T-cell (primary cell): ENCODE measurements around the gene VAPA. TPM values are rescaled to one million over a fixed set of nuclear protein-coding genes. Genes with fewer than 3 reads are reported as not detected.
"Not testable (repeated sequence)": the region's sequence is repeated elsewhere in the genome, so short reads cannot be mapped to it uniquely, and the experiment has no call there.

Source experiments
- ATAC-seq, 4 experiments: fragments of 200-7000 bp in 3 of 4; fragments of 150-1000 bp in 1 of 4; cut with Tn5 transposase; replicated peaks in 1 of 4; 1 replicate in 3 of 4; 2 replicates in 1 of 4; pipeline ENCODE4 v1.10.0; 2021; ENCODE audit warnings: moderate library complexity in 3 of 4, mild to moderate bottlenecking in 2 of 4, moderate number of reproducible peaks in 1 of 4
- CTCF ChIA-PET, 2 donors: fragments of 300-600 bp; sonication (Branson Sonifier 250); formaldehyde crosslinking; loops; one replicate each; lab custom pipeline; 2022; ENCODE audit warnings: antibody characterized with exemption in 2 of 2; lab: Charles Lee
- POLR2A ChIA-PET, 2 donors: fragments of 300-600 bp; sonication (Branson Sonifier 250); formaldehyde crosslinking; loops; one replicate each; lab custom pipeline; 2022; ENCODE audit warnings: antibody characterized with exemption in 2 of 2; lab: Charles Lee
- DNase-seq, 35 experiments: peaks; one replicate each; pipeline versions ENCODE4 v3.0.0 to v3.0.0-alpha.2; 2013 to 2023
- H3K27ac ChIP-seq: one replicate; pipeline ENCODE4 v1.5.1; 2013; ENCODE audit warnings: low read length
- H3K27me3 ChIP-seq, 2 experiments: replicated peaks in 1 of 2; 1 replicate in 1 of 2; 2 replicates in 1 of 2; pipeline versions ENCODE4 v1.6.1 to v1.7.0; 2013; ENCODE audit warnings: low read length in 1 of 2, mixed read lengths in 1 of 2; ENCODE audit not compliant: control insufficient read depth in 2 of 2, insufficient read depth in 2 of 2; ENCODE audit errors: extremely low read depth in 1 of 2
- H3K36me3 ChIP-seq, 2 donors: 1 replicate in 1 of 2; 2 replicates in 1 of 2; pipeline versions ENCODE4 v1.6.1 to v1.7.0; 2013; ENCODE audit warnings: low read length in 1 of 2; ENCODE audit not compliant: control insufficient read depth in 2 of 2, insufficient read depth in 1 of 2; ENCODE audit errors: extremely low read depth in 1 of 2
- H3K4me1 ChIP-seq, 2 experiments: 1 replicate in 1 of 2; 2 replicates in 1 of 2; pipeline versions ENCODE4 v1.6.1 to v1.7.0; 2013; ENCODE audit warnings: low read length in 2 of 2, mixed read lengths in 1 of 2; ENCODE audit not compliant: insufficient read depth in 2 of 2, control insufficient read depth in 1 of 2; ENCODE audit errors: extremely low read depth in 1 of 2
- H3K4me3 ChIP-seq, 2 donors: 1 replicate in 1 of 2; 2 replicates in 1 of 2; pipeline versions ENCODE4 v1.5.1 to v1.7.0; 2013; ENCODE audit warnings: mild to moderate bottlenecking in 2 of 2, low read length in 1 of 2, moderate library complexity in 1 of 2; ENCODE audit not compliant: control insufficient read depth in 1 of 2; ENCODE audit errors: extremely low read depth in 1 of 2
- H3K9me3 ChIP-seq: 2 replicates; pipeline ENCODE4 v1.7.0; 2013
- H3K27ac Mint-ChIP-seq, 2 donors: one replicate each; pipeline ENCODE4 v1.8.0; 2020 to 2021; ENCODE audit warnings: mild to moderate bottlenecking in 2 of 2, mixed read lengths in 2 of 2
- H3K27me3 Mint-ChIP-seq, 2 donors: one replicate each; pipeline ENCODE4 v1.8.0; 2021 to 2022; ENCODE audit warnings: mixed read lengths in 2 of 2
- H3K36me3 Mint-ChIP-seq: one replicate; pipeline ENCODE4 v1.8.0; 2021; ENCODE audit warnings: mixed read lengths
- H3K4me1 Mint-ChIP-seq, 3 donors: one replicate each; pipeline ENCODE4 v1.8.0; 2020 to 2022; ENCODE audit warnings: mixed read lengths in 3 of 3, mild to moderate bottlenecking in 1 of 3
- H3K4me3 Mint-ChIP-seq, 3 donors: one replicate each; pipeline ENCODE4 v1.8.0; 2020 to 2022; ENCODE audit warnings: mild to moderate bottlenecking in 3 of 3, mixed read lengths in 3 of 3, moderate library complexity in 3 of 3
- H3K9me3 Mint-ChIP-seq, 3 donors: one replicate each; pipeline ENCODE4 v1.8.0; 2020 to 2022; ENCODE audit warnings: mixed read lengths in 3 of 3
- WGBS: methylation state at CpG from one replicate; pipeline ENCODE4 v1.1.5; 2013; ENCODE audit warnings: missing lambda C conversion rate; ENCODE audit not compliant: insufficient coverage; 5-methylcytosine and 5-hydroxymethylcytosine counted together
- total RNA-seq, 35 experiments: library from RNA in 6 of 35; stranded (reverse) in 6 of 35; fragments of 120-200 nt in 1 of 35; gene quantifications; one replicate each; pipeline versions ENCODE4 v1.2.1 to v1.2.4 and lab custom pipeline; 2013 to 2026

VAPA gene
- total RNA-seq, 5 donors from 2014 or later (not counting 1 experiment from before 2014, with no cell fraction given) = 116 to 157 (median 119) TPM

DNA sequence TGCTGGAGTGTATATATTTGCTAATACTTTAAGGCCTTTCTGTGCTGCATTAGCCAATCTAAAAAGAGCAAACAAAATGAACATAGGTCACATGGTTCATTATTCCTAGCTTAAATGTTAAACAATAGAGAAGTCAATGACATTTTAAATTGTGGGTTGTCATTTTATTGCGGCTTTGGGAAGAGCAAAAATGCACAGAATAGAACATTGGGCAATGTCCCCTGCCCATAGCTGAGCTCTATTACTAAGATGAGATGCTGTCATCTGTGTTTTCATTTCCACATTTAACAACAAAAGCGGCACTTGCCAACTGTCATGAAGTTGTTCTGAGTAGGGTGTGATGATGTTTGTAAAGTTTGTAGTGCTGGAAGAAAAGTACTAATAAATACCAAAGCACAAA, 3.2 kb upstream of the VAPA start:
- no peak overlapping the region for H3K27ac Mint-ChIP-seq
- H3K27me3 ChIP-seq = no peaks in the 10 kb centered on the region
- no peaks in the 10 kb centered on the region for H3K36me3 Mint-ChIP-seq
- H3K9me3 ChIP-seq = no peaks in the 10 kb centered on the region
- H3K4me1 Mint-ChIP-seq = peaks cover 14 to 17% (median 15%) of the 10 kb centered on the region in 3 donors
- H3K4me1 ChIP-seq = peaks cover 2 to 6% of the 10 kb centered on the region in 2 experiments
- H3K9me3 Mint-ChIP-seq = no peaks in the 10 kb centered on the region
- no peaks in the 10 kb centered on the region for H3K36me3 ChIP-seq
- H3K4me3 Mint-ChIP-seq = no peak overlapping the region
- CTCF ChIA-PET = no interaction called here
- POLR2A ChIA-PET = no interaction called here
- DNase-seq (no peak), ATAC-seq (no peak)
- WGBS = no CpG with 5 or more reads among the region's 2 CpGs
- no peak overlapping the region for H3K27ac ChIP-seq
- H3K4me3 ChIP-seq = no peak overlapping the region
- peaks cover 9 to 13% of the 10 kb centered on the region in 2 donors for H3K27me3 Mint-ChIP-seq

DNA sequence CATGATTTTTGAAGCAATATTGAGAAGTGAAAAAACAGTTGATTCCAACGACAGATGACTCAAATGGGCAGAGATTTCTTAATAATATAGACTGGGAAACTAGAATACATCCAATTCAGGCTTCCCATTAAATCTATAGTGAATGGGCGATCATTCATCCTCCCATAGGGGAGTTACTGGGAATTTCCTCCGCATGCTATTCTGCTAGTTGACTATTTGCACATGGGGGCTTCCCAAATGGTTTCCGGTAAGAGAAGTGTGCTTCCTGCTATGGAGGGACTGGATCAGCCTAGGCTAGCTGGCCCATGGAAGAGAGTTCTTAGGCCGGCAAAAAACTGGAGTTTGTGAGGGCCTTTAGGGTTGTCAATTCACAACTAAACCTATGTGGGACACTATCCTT, 2.6 kb upstream of the VAPA start:
- no peak overlapping the region for H3K27ac ChIP-seq
- H3K27me3 ChIP-seq = no peaks in the 10 kb centered on the region
- CTCF ChIA-PET = no interaction called here
- 100% methylated on average over 1 of the region's 5 CpGs for WGBS
- Mint-ChIP-seq H3K4me1 (peaks cover 20 to 23% (median 21%) of the 10 kb centered on the region in 3 donors), H3K27ac (no peak overlapping the region), H3K36me3 (no peaks in the 10 kb centered on the region), H3K4me3 (no peak overlapping the region), H3K9me3 (no peaks in the 10 kb centered on the region), H3K27me3 (peaks cover 7 to 9% of the 10 kb centered on the region in 2 donors)
- ATAC-seq = no peak
- POLR2A ChIA-PET = no interaction called here
- no peaks in the 10 kb centered on the region for H3K9me3 ChIP-seq
- no peak for DNase-seq
- H3K4me1 ChIP-seq = peaks cover 6 to 8% of the 10 kb centered on the region in 2 experiments
- no peak overlapping the region for H3K4me3 ChIP-seq
- H3K36me3 ChIP-seq = no peaks in the 10 kb centered on the region

DNA sequence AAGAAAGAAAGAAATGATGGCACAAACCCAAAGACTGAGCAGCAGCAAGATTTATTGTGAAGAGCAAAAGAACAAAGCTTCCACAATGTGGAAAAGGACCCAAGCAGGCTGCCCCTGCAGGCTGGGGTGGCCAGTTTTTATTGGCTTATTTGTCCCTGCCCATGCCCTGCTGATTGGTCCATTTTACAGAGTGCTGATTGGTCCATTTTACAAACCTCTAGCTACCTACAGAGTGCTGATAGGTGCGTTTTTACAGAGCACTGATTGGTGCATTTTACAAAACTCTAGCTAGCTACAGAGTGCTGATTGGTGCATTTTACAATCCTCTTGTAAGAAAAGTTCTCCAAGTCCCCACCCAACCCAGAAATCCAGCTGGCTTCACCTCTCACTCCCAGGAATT, 1.5 kb upstream of the VAPA start:
- ChIA-PET CTCF (interaction anchor here in 1 of 2 donors (0.7 kb wide), 1 partner anchor 580 kb away, joined by 3 read pairs; no protein-coding TSS in a partner anchor), POLR2A (interaction anchor here in 1 of 2 donors (0.6 kb wide), 1 partner anchor 822 kb away, joined by 3 read pairs; no protein-coding TSS in a partner anchor)
- H3K27me3 ChIP-seq, H3K27ac ChIP-seq, H3K27ac Mint-ChIP-seq, H3K36me3 Mint-ChIP-seq, H3K9me3 ChIP-seq, H3K36me3 ChIP-seq, H3K4me3 Mint-ChIP-seq, ATAC-seq, H3K9me3 Mint-ChIP-seq, H3K4me3 ChIP-seq, H3K27me3 Mint-ChIP-seq: not testable (repeated sequence)
- 100% methylated on average over 1 of the region's 1 CpG for WGBS
- peaks cover 8 to 18% of the 10 kb centered on the region in 2 experiments for H3K4me1 ChIP-seq
- peak in 1 of 35 experiments; percentile 3 for DNase-seq
- H3K4me1 Mint-ChIP-seq = peaks cover 26 to 30% (median 27%) of the 10 kb centered on the region in 3 donors

DNA sequence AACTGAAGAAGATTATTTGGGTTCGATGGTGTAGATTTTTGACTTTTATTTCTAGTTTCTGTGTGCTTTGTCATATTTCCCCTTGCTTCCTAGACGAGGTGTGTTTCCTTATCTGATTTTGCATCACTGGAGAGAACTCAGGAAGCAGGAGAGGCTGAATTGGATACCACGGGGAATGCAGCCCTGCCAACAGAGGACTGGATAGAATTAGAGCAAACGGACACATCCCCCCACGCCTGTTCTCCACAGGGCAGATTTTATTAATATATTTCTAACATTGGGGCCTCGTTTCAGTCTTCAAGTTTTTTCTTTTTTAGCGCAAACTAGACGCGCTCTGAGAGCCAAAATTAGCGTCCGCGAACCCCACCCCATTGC, 678 bp upstream of the VAPA start:
- peaks cover 0 to 6% of the 10 kb centered on the region in 2 donors for H3K27me3 Mint-ChIP-seq

DNA sequence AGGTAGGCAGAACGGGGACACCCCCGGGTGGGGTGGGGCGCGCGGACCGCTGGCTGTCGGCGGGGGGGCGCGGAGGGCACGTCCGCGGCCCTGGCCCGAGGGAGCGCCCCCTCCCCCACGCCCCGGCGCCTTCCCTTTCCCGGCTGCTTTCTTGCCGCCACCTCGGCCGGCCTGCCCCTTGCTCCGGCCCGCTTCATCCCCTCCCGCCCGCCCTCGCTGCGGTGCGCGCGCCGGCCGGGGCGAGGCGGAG, 443 bp downstream of the VAPA start:
- Mint-ChIP-seq H3K4me1 (peaks cover 26 to 31% (median 27%) of the 10 kb centered on the region in 3 donors), H3K27me3 (peaks cover 0 to 2% of the 10 kb centered on the region in 2 donors), H3K9me3 (no peaks in the 10 kb centered on the region), H3K27ac (peak overlapping the region in 1 of 2 donors; percentile 79), H3K36me3 (no peaks in the 10 kb centered on the region), H3K4me3 (peak overlapping the region; percentile 80 to 89 (median 88))
- Histone ChIP-seq H3K27ac (peak overlapping the region; percentile 71), H3K9me3 (no peaks in the 10 kb centered on the region), H3K27me3 (no peaks in the 10 kb centered on the region), H3K36me3 (no peaks in the 10 kb centered on the region), H3K4me3 (peak overlapping the region; percentile 61 to 63), H3K4me1 (peaks cover 18 to 33% of the 10 kb centered on the region in 2 experiments)
- ATAC-seq (no peak), DNase-seq (peak in 2 of 35 experiments; percentile 2 to 11)
- POLR2A ChIA-PET = no interaction called here
- CTCF ChIA-PET = interaction anchor here in 1 of 2 donors (1.1 kb wide), 1 partner anchor 36 kb away, joined by 4 read pairs; no protein-coding TSS in a partner anchor
- WGBS = under 1% methylated on average over 35 of the region's 35 CpGs

More for the DNA sequence above, 678 bp upstream of the VAPA start:
- H3K4me3 Mint-ChIP-seq = peak overlapping the region; percentile 80 to 89 (median 88)
- Histone ChIP-seq H3K36me3 (no peaks in the 10 kb centered on the region), H3K4me3 (peak overlapping the region; percentile 61 to 63), H3K4me1 (peaks cover 13 to 24% of the 10 kb centered on the region in 2 experiments), H3K9me3 (no peaks in the 10 kb centered on the region), H3K27me3 (no peaks in the 10 kb centered on the region), H3K27ac (peak overlapping the region; percentile 82)
- DNase-seq (no peak), ATAC-seq (no peak)
- POLR2A ChIA-PET = interaction anchor here in 1 of 2 donors (0.5 to 0.7 kb wide), 4 partner anchors 14 to 1217 kb away, joined by 3 to 4 read pairs (median 3); no protein-coding TSS in a partner anchor
- H3K4me1 Mint-ChIP-seq = peaks cover 26 to 31% (median 27%) of the 10 kb centered on the region in 3 donors
- 50% methylated on average over 3 of the region's 12 CpGs for WGBS
- no peaks in the 10 kb centered on the region for H3K36me3 Mint-ChIP-seq
- H3K27ac Mint-ChIP-seq = peak overlapping the region; percentile 92 to 99
- H3K9me3 Mint-ChIP-seq = no peaks in the 10 kb centered on the region
- CTCF ChIA-PET = interaction anchor here in 1 of 2 donors (1.1 kb wide), 1 partner anchor 37 kb away, joined by 4 read pairs; no protein-coding TSS in a partner anchor

DNA sequence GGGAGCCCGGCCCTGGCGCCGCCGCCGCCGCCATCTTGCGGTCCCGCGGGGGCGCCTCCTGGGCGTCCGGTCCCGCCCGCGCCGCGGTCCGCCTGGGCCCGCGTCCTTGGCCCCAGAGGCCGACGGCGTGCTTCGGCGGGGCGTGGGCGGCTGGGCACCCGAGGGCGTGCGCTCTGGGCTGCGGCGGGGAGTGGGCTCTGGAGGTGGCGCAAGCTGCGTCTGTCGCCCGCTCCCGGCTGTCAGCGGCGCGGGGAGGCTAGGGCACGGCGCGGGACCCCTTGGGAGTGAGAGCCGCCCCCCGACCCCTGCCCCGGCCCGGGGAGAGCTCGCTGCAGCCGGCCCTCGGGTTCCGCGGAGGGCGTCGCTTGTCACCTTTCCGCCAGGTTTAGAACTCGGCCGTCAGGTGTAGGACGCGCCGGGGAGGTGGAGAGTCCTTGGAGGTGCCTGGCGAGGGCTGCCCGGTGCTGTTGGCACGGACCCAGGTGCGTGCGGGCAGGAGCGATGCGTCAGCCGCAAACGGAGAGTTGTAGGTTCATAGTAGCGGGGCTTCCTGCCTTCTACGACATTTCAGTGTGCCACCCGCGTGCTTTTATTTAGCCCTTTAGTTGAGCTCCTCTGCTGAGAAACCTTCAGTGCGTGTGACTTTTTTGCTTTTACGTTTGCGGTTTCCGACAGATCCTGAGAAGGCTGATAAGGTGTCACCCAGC, 921 bp downstream of the VAPA start:
- no peaks in the 10 kb centered on the region for H3K27me3 Mint-ChIP-seq

More for the DNA sequence above, 921 bp downstream of the VAPA start:
- no peaks in the 10 kb centered on the region for H3K36me3 ChIP-seq
- no peaks in the 10 kb centered on the region for H3K9me3 ChIP-seq
- Mint-ChIP-seq H3K36me3 (no peaks in the 10 kb centered on the region), H3K27ac (peak overlapping the region; percentile 90 to 92), H3K4me3 (peak overlapping the region; percentile 88 to 89 (median 89)), H3K4me1 (peaks cover 26 to 31% (median 27%) of the 10 kb centered on the region in 3 donors), H3K9me3 (no peaks in the 10 kb centered on the region)
- WGBS = under 1% methylated on average over 77 of the region's 77 CpGs
- H3K27ac ChIP-seq = peak overlapping the region; percentile 87
- peaks cover 22 to 36% of the 10 kb centered on the region in 2 experiments for H3K4me1 ChIP-seq
- ChIA-PET CTCF (interaction anchor here in 1 of 2 donors (0.9 to 1.0 kb wide), 2 partner anchors 9 to 611 kb away, joined by 3 to 4 read pairs; partner anchors contain the start of gene NAPG), POLR2A (interaction anchor here (0.5 to 1.6 kb wide), 9 partner anchors 10 to 759 kb away, joined by 3 to 10 read pairs (median 4); partner anchors contain the start of gene NAPG (in 1 of the 2))
- ATAC-seq (peak; percentile 21 to 36 (median 34)), DNase-seq (peak; percentile 46 to 90 (median 73))
- no peaks in the 10 kb centered on the region for H3K27me3 ChIP-seq
- H3K4me3 ChIP-seq = peak overlapping the region; percentile 63 to 81
